Endometrial microvascular endothelial cells (primary cell): ENCODE data around the gene ZNF804A. TPM values are rescaled to one million over a fixed set of nuclear protein-coding genes. Genes with fewer than 3 reads are reported as not detected.

Experiments used
- in situ Hi-C: cut with HindIII; loops from 2 replicates; pipeline ENCODE4 v1.10.0; 2017; ENCODE audit warnings: low sequenced_read_pairs, low pct_unique_long_range_greater_than_20kb; ENCODE audit errors: inconsistent ontology term
- total RNA-seq: library from RNA; depleted of rRNA; stranded (reverse); fragments of >200 nt; gene quantifications from one replicate; pipeline ENCODE4 v1.2.3, GENCODE V29; 2015; ENCODE audit errors: inconsistent ontology term

ZNF804A gene
- total RNA-seq = not detected

GRCh38 chr2:184598316-184599053 is at the start of gene ZNF804A:
Gene ZNF804A, plus strand, starts transcription at chr2:184598529. Its CDS starts 431 bp downstream, at chr2:184598960.
- in situ Hi-C loops = no loop called here

DNA sequence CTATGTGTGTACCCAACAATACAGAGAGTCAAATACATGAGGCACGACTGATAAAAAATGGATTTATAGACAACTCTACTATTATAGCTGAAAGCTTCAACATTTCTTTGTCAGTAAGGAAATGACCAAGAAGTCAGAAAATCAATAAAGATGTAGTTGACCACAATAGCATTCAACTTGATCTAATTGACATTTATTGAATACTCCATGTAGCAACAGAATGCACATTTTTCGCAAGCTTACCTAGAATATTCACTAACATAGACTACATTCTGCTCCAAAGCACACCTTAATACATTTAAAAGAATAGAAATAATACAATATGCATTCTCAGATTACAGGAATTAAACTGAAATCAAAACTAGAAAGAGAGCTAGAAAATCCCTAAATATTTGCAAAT is 49.2 kb upstream of the ZNF804A start:
- in situ Hi-C loops = no loop called here

- in situ Hi-C loops = no loop called here
Observed at GRCh38 chr2:184551626-184552025, 46.7 kb upstream of the ZNF804A start.

- in situ Hi-C loops = no loop called here
Observed at GRCh38 chr2:184554736-184555135, 43.6 kb upstream of the ZNF804A start.

DNA sequence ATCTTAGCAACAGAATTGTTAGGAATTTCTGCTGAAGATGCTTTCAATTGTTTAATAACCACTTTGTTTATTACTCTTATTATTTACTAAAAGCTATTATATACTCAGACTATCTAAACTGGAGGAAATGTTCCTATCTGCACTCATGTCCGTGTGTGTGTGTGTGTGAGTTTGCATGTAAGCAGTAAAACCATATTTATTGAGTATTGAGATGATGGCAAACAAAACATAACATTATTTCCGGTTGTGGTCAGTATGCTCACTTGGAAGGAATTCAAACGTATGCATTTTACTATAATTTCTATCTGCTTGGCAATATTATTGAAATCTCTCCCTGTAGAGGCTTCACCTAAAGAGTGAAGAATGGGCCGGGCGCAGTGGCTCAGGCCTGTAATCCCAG is 43.0 kb upstream of the ZNF804A start:
- in situ Hi-C loops = no loop called here

DNA sequence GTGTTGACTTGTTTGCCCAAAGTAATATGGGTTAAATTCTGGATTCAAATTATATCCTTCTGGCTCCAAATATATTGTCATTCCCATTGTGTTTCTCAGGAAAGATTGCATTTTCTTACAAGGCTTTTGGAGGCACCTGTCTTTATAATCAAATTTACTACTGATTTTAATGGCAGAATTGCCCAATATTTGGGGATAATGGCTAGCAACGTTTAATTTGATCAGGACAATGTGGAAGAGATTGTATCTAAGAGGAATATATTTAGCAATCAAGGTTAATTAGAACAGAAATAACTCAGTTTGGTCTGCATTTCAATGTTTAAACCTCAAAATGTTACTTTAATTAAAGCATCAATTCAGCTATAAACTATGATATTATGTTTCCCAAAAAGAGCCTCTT is 41.7 kb upstream of the ZNF804A start:
- in situ Hi-C loops = no loop called here

- in situ Hi-C loops = no loop called here
Observed at GRCh38 chr2:184558713-184559464, 39.4 kb upstream of the ZNF804A start.

DNA sequence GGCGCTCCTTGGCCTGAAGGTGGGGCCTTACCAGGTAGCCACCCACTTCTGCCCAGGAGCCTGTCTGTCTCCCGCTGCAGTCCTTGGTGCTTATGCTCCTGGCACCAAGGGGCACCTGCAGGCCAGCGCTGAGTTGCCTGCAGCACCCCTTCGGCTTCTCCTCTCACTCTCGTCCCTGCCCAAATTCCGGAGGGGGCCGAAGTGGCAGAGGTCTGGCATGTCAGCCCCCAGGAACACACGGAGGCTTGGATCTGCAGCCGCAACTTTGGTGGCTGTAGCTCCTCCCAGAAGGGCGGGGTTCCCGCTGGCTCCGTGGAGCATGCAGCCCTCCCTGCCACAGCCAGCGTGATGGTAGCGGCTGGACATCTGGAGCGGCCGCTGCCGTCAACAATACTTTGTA is 37.7 kb upstream of the ZNF804A start:
- in situ Hi-C loops = no loop called here

- in situ Hi-C loops = no loop called here
Observed at GRCh38 chr2:184562532-184562931, 35.8 kb upstream of the ZNF804A start.

GRCh38 chr2:184564092-184564491 is 34.2 kb upstream of the ZNF804A start:
- in situ Hi-C loops = no loop called here

DNA sequence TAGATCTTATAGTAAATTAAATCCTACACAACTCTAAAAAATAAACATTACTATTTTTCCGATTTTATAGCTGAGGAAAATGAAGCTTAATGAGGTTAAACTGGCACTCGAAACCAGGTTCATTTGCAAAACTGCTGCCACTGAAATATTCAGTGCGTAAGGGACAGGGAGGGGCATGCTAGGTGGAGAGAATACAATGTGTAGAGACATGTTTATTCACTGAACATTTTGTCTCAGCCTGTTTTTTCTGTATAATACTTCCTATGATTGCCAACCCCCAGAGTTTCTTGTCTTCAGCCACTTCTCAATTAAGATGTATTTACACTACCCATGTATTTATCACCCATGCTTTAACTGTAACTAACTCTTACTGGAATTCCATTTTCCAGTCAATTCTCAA is 31.6 kb upstream of the ZNF804A start:
- in situ Hi-C loops = no loop called here

DNA sequence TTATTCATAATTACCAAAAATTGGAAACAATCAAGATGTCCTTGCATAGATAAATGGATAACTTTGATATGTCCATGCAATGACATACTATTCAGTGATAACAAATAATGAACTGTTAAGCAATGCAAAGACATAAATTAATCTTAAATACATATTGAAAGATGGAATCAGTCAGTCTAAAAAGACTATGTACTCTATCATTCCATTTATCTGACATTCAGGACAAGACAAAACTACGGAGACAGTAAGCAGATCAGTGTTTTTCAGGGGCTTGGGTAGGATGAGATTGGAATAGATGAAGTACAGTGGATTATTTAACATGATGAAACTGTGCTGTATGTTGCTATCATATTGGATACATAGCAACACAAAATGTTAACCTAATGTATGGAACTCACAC is 21.3 kb upstream of the ZNF804A start:
- in situ Hi-C loops = no loop called here

- in situ Hi-C loops = no loop called here
Observed at GRCh38 chr2:184577743-184578142, 20.6 kb upstream of the ZNF804A start.

DNA sequence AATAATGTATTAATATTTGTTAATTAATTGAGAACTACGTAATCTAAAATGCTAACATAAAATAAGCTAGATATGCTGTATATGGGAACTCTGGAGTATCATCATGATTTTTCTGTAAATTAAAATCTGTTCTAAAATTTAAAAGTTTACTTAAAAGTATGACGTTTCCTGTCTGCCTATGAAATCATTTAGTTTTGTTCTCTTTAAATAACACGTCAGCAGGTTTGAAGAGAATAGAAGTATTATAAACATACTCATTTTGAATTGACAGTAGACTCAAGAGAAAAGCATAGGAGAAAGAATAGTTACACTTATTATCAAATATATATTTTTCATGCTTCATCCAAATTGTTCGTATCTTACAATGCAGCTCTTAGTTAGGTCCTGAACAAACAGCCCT is 19.1 kb upstream of the ZNF804A start:
- in situ Hi-C loops = no loop called here

DNA sequence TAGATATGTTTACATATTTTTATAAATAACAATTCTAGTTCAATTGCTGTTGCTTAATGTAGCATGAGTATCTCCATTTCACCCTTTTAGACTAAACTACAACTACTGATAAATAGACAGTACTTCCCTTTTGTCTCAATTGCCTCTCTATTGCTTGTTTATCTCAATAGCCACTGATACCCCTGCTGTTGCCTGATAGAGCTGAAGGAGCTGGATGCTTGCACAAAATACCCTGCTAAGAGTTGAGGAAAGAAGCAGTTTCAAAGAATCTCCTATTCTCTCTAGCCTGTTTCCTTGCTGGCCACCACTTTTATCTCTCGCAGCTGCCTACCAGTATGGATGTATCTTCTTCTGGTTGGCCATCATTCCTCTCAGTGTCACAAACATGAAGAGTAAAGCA is 16.9 kb upstream of the ZNF804A start:
- in situ Hi-C loops = no loop called here

- in situ Hi-C loops = no loop called here
Observed at GRCh38 chr2:184589261-184589660, 9.1 kb upstream of the ZNF804A start.

GRCh38 chr2:184596819-184597411 is 1.4 kb upstream of the ZNF804A start:
- in situ Hi-C loops = no loop called here

DNA sequence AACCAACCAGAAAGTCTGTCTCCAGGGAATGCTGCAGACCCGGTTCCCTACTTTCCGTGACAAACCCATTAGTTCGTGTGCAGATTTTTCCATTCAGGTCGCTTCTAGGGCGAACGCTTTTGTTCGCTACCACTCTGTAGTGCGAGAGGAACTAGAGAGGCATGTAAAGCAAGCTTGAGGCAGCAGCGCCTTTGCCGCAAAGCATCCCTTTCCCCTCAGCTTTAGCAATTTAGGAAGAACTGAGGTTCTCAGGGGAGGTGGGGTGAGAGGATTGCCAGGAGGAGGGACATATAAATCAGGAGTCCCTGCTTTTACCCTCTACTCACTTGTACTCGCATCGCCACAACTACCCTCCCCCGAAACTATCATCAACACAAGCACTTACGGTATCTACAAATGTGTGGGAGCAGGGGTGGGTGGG is 748 bp upstream of the ZNF804A start:
- in situ Hi-C loops = no loop called here

GRCh38 chr2:184598002-184598315 is 370 bp upstream of the ZNF804A start:
- in situ Hi-C loops = no loop called here
